ENCODE measurements around the gene CCDC186. TPM values are rescaled to one million over a fixed set of nuclear protein-coding genes. Genes with fewer than 3 reads are reported as not detected.
A peak's percentile ranks its signal among the peaks of the same experiment; 100 is the strongest.

Gene CCDC186
- total and polyA plus RNA-seq, 2 of the 13 experiments (the other 11 are each of a cell fraction or from before 2014, with no cell fraction given), result 4.2 to 11.8 TPM

DNA sequence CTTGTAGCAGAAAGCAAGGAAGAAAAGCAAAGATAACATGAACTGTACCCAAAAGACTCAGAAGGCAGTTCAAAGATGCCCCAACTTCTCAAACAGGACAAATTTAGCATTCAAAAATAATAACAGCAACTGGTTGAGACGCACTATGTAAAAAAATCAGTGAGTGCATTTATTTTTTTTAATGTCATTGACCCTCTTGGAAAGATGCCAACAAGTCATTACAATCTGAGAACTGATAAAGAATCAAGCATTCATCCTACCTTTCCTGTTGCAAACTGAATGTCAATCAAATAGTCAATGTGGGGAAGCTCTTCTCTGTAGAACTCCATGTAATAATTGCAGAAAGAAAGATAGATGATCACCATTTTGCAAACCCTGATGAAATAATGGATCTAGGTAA lies 1.7 kb upstream of the CCDC186 start:
- DNase-seq (ENCODE audit: low spot score) (no peak), FAIRE-seq (no peak), ATAC-seq (no peak)
- in situ Hi-C loops (cut with HindIII; ENCODE audit: extremely low pct_ligation_motif_present, low pct_unique_long_range_greater_than_20kb) (no loop called here), intact Hi-C loops (cut with micrococcal nuclease; ENCODE audit: unreplicated experiment) (no loop called here)
- Histone ChIP-seq H3K4me3 (replicated peaks in 1 of 3; ENCODE audit: insufficient read depth in 1 of 3, low read depth in 2 of 3, low read length in 3 of 3) (no peak overlapping the region), H3K27me3 (ENCODE audit: control insufficient read depth in 1 of 2, insufficient read depth in 2 of 2, low read length in 2 of 2) (no peaks in the 10 kb centered on the region; a peak in 1 of 5 replicates), H3K27ac (ENCODE audit: extremely low read length, insufficient read depth, low read length) (no peak overlapping the region), H3K9me3 (ENCODE audit: low read length) (no peaks in the 10 kb centered on the region), H3K36me3 (replicated peaks in 1 of 2; ENCODE audit: control insufficient read depth in 1 of 2, insufficient read depth in 2 of 2, low read length in 2 of 2) (no peaks in the 10 kb centered on the region), H3K4me1 (ENCODE audit: insufficient read depth, low read length) (peaks cover 27% of the 10 kb centered on the region), H3K4me2 (ENCODE audit: low read depth, low read length) (no peak overlapping the region), H3K79me2 (ENCODE audit: insufficient read depth, low read length) (peaks cover 32% of the 10 kb centered on the region), H4K20me1 (ENCODE audit: insufficient read depth, low read length) (no peaks in the 10 kb centered on the region), H3K9ac (ENCODE audit: insufficient read depth, low read depth, low read length) (no peak overlapping the region), H2AFZ (ENCODE audit: low read length) (no peak overlapping the region)
- 87% methylated on average over 1 of the region's 1 CpG for WGBS (ENCODE audit: low lambda C conversion rate)
- ChIA-PET POLR2A (no interaction called here), CTCF (ENCODE audit: low intra/inter-chr PET ratio, low total read pairs) (no interaction called here)
- no peak for TF ChIP-seq TBX3 (IDR thresholded peaks at IDR 0.05; ENCODE audit: borderline replicate concordance)
- TF ChIP-seq HDAC1 (CRISPR knock-in tag; IDR thresholded peaks at IDR 0.05), result no peak
- no peak for TF ChIP-seq JDP2 (CRISPR knock-in tag; IDR thresholded peaks at IDR 0.05; ENCODE audit: borderline replicate concordance)
- no peak for TF ChIP-seq ZNF879 (CRISPR knock-in tag; IDR thresholded peaks at IDR 0.05)
- TF ChIP-seq ZNF567 (CRISPR knock-in tag; IDR thresholded peaks at IDR 0.05; ENCODE audit: borderline replicate concordance), result no peak
- no peak for TF ChIP-seq HNRNPUL1 (IDR thresholded peaks at IDR 0.05; ENCODE audit: low read depth, low read length)
- no peak for TF ChIP-seq POLR2AphosphoS5 (IDR thresholded peaks at IDR 0.05; ENCODE audit: low read depth, low read length)
- no TSS peak for BruUV-seq (replicated peaks)

DNA sequence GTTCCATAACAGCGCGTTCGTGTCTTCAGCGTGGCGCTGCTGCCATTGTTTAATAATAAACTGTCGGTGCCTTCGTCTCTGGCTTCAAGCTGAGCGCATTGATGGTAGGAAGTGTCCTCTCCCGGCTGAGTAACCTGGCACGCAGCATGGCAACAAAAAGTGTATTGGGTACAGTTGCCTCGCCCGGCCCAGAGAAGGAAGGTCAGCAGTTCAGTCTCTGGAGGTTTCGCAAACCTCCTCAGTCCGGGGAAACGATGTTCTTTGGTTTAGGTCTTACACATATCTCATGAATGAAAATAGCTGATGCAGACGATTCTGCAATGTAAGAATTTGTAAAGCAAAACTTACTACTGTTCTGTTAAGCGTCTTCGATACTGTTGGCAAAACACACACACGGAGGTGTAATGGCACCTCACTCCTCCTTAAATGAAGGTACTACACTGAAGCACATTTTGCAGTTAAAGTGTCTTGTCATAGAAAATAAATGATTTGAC lies 739 bp upstream of the CCDC186 start:
- no TSS peak for BruUV-seq (replicated peaks)
- H3K36me3 ChIP-seq (replicated peaks in 1 of 2; ENCODE audit: control insufficient read depth in 1 of 2, insufficient read depth in 2 of 2, low read length in 2 of 2), result no peaks in the 10 kb centered on the region
- no peaks in the 10 kb centered on the region for H3K9me3 ChIP-seq (ENCODE audit: low read length)
- no peak overlapping the region for H3K27ac ChIP-seq (ENCODE audit: extremely low read length, insufficient read depth, low read length)
- no peak for DNase-seq (ENCODE audit: low spot score)
- H3K4me3 ChIP-seq (replicated peaks in 1 of 3; ENCODE audit: insufficient read depth in 1 of 3, low read depth in 2 of 3, low read length in 3 of 3), result peak overlapping the region; percentile 69 to 94 (median 90)
- no peaks in the 10 kb centered on the region for H4K20me1 ChIP-seq (ENCODE audit: insufficient read depth, low read length)
- H2AFZ ChIP-seq (ENCODE audit: low read length), result peak overlapping the region; percentile 90
- peak; percentile 51 for ATAC-seq
- H3K4me1 ChIP-seq (ENCODE audit: insufficient read depth, low read length), result peaks cover 27% of the 10 kb centered on the region
- H3K4me2 ChIP-seq (ENCODE audit: low read depth, low read length), result peak overlapping the region; percentile 98
- intact Hi-C loops (cut with micrococcal nuclease; ENCODE audit: unreplicated experiment), result loop anchor here (5.0 kb wide), 1 partner anchor 317 kb away; no protein-coding TSS in a partner anchor
- WGBS (ENCODE audit: low lambda C conversion rate), result 1% methylated on average over 14 of the region's 19 CpGs
- in situ Hi-C loops (cut with HindIII; ENCODE audit: extremely low pct_ligation_motif_present, low pct_unique_long_range_greater_than_20kb), result no loop called here
- CTCF ChIA-PET (ENCODE audit: low intra/inter-chr PET ratio, low total read pairs), result no interaction called here
- POLR2A ChIA-PET, result interaction anchor here (0.5 to 1.0 kb wide), 3 partner anchors 17 to 763 kb away, joined by 3 to 4 read pairs (median 3); partner anchors contain the start of gene TRUB1
- no peaks in the 10 kb centered on the region; a peak in 1 of 5 replicates for H3K27me3 ChIP-seq (ENCODE audit: control insufficient read depth in 1 of 2, insufficient read depth in 2 of 2, low read length in 2 of 2)
- peak overlapping the region; percentile 52 for H3K9ac ChIP-seq (ENCODE audit: insufficient read depth, low read depth, low read length)
- H3K79me2 ChIP-seq (ENCODE audit: insufficient read depth, low read length), result peaks cover 38% of the 10 kb centered on the region
- no peak for FAIRE-seq
- TF ChIP-seq, protein P1, sequence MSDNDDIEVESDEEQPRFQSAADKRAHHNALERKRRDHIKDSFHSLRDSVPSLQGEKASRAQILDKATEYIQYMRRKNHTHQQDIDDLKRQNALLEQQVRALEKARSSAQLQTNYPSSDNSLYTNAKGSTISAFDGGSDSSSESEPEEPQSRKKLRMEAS (IDR thresholded peaks at IDR 0.05), result 0 out of 2 replicates have a peak, but pooled peaks have one; percentile 39
- TF ChIP-seq RXRA (CRISPR knock-in tag; IDR thresholded peaks at IDR 0.05), result 0 out of 2 replicates have a peak, but pooled peaks have one; percentile 10
- 0 out of 2 replicates have a peak, but pooled peaks have one; percentile 5 for TF ChIP-seq ZNF670 (CRISPR knock-in tag; IDR thresholded peaks at IDR 0.05; ENCODE audit: borderline replicate concordance)
- TF ChIP-seq, protein P2, sequence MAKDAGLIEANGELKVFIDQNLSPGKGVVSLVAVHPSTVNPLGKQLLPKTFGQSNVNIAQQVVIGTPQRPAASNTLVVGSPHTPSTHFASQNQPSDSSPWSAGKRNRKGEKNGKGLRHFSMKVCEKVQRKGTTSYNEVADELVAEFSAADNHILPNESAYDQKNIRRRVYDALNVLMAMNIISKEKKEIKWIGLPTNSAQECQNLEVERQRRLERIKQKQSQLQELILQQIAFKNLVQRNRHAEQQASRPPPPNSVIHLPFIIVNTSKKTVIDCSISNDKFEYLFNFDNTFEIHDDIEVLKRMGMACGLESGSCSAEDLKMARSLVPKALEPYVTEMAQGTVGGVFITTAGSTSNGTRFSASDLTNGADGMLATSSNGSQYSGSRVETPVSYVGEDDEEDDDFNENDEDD (CRISPR knock-in tag; IDR thresholded peaks at IDR 0.05; ENCODE audit: borderline replicate concordance), result no peak
- TF ChIP-seq ZNF615 (CRISPR knock-in tag; IDR thresholded peaks at IDR 0.05; ENCODE audit: borderline replicate concordance), result 0 out of 2 replicates have a peak, but pooled peaks have one; percentile 10
- peak; percentile 65 to 70 for TF ChIP-seq MAFK (conservative IDR thresholded peaks at IDR 0.05 in 1 of 2, IDR thresholded peaks at IDR 0.05 in 1 of 2; ENCODE audit: low read length in 2 of 2)
- TF ChIP-seq, protein P3, sequence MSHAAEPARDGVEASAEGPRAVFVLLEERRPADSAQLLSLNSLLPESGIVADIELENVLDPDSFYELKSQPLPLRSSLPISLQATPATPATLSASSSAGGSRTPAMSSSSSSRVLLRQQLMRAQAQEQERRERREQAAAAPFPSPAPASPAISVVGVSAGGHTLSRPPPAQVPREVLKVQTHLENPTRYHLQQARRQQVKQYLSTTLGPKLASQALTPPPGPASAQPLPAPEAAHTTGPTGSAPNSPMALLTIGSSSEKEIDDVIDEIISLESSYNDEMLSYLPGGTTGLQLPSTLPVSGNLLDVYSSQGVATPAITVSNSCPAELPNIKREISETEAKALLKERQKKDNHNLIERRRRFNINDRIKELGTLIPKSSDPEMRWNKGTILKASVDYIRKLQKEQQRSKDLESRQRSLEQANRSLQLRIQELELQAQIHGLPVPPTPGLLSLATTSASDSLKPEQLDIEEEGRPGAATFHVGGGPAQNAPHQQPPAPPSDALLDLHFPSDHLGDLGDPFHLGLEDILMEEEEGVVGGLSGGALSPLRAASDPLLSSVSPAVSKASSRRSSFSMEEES (CRISPR knock-in tag; IDR thresholded peaks at IDR 0.05), result no peak
- no peak for TF ChIP-seq IKZF4 (CRISPR knock-in tag; IDR thresholded peaks at IDR 0.05; ENCODE audit: borderline replicate concordance, low read depth, not compliant biosample characterization)
- TF ChIP-seq ZNF746 (CRISPR knock-in tag; IDR thresholded peaks at IDR 0.05), result 0 out of 2 replicates have a peak, but pooled peaks have one; percentile 29
- TF ChIP-seq ZSCAN9 (CRISPR knock-in tag; IDR thresholded peaks at IDR 0.05; ENCODE audit: borderline replicate concordance), result 0 out of 2 replicates have a peak, but pooled peaks have one; percentile 7

Data from HepG2 (cell line).